Activated T-cell treated with anti-CD3 and anti-CD28 coated beads, Interleukin-2, amount 50 U/mL, for 72 hours (primary cell): ENCODE measurements around the gene CHRNG. TPM values are rescaled to one million over a fixed set of nuclear protein-coding genes. Genes with fewer than 3 reads are reported as not detected.
A peak's percentile ranks its signal among the peaks of the same experiment; 100 is the strongest.

Experiments used
- ATAC-seq, 2 donors: fragments of 150-1000 bp; cut with Tn5 transposase; replicated peaks in 1 of 2; 2 replicates each; pipeline ENCODE4 v1.10.0; 2021; ENCODE audit warnings: moderate library complexity in 2 of 2, mild to moderate bottlenecking in 1 of 2
- DNase-seq, 2 donors: peaks; one replicate each; pipeline ENCODE4 v3.0.0; 2021 to 2022; ENCODE audit warnings: mixed read lengths in 1 of 2
- H3K27ac Mint-ChIP-seq: one replicate; pipeline ENCODE4 v1.8.0; 2022; ENCODE audit warnings: mild to moderate bottlenecking, moderate library complexity, mixed read lengths
- H3K27me3 Mint-ChIP-seq: one replicate; pipeline ENCODE4 v1.8.0; 2022; ENCODE audit warnings: low read depth, mixed read lengths
- H3K36me3 Mint-ChIP-seq, 2 donors: one replicate each; pipeline ENCODE4 v1.8.0; 2022; ENCODE audit warnings: mixed read lengths in 2 of 2, mild to moderate bottlenecking in 1 of 2; ENCODE audit not compliant: insufficient read depth in 2 of 2
- H3K4me1 Mint-ChIP-seq: one replicate; pipeline ENCODE4 v1.8.0; 2022; ENCODE audit warnings: low read depth, mixed read lengths
- H3K4me3 Mint-ChIP-seq, 2 donors: one replicate each; pipeline ENCODE4 v1.8.0; 2022; ENCODE audit warnings: mild to moderate bottlenecking in 2 of 2, mixed read lengths in 2 of 2, moderate library complexity in 2 of 2
- H3K9me3 Mint-ChIP-seq, 2 donors: one replicate each; pipeline ENCODE4 v1.8.0; 2022; ENCODE audit warnings: mixed read lengths in 2 of 2
- total RNA-seq, 2 donors: library from RNA; stranded (reverse); gene quantifications; one replicate each; pipeline ENCODE4 v1.2.3, GENCODE V29; 2022

Gene CHRNG
- total RNA-seq, 2 donors from 2014 or later, result not detected

GRCh38 chr2:232516551-232516950, 22.9 kb upstream of the CHRNG start:
- no peak overlapping the region for H3K4me3 Mint-ChIP-seq
- no peaks in the 10 kb centered on the region for H3K9me3 Mint-ChIP-seq
- no peak overlapping the region for H3K27ac Mint-ChIP-seq
- peaks cover 15% of the 10 kb centered on the region for H3K27me3 Mint-ChIP-seq
- DNase-seq (no peak), ATAC-seq (no peak)
- no peaks in the 10 kb centered on the region for H3K36me3 Mint-ChIP-seq
- H3K4me1 Mint-ChIP-seq, result no peaks in the 10 kb centered on the region

- Mint-ChIP-seq H3K4me3 (no peak overlapping the region), H3K4me1 (peaks cover 9% of the 10 kb centered on the region), H3K27me3 (peaks cover 23% of the 10 kb centered on the region), H3K9me3 (no peaks in the 10 kb centered on the region), H3K36me3 (no peaks in the 10 kb centered on the region), H3K27ac (no peak overlapping the region)
- DNase-seq (no peak), ATAC-seq (no peak)
Measured at GRCh38 chr2:232518844-232519243, 20.6 kb upstream of the CHRNG start.

- H3K36me3 Mint-ChIP-seq, result no peaks in the 10 kb centered on the region
- H3K4me3 Mint-ChIP-seq, result no peak within 1 kb of the TSS
- no peak within 1 kb of the TSS for H3K27ac Mint-ChIP-seq
- ATAC-seq (no peak), DNase-seq (no peak)
- H3K27me3 Mint-ChIP-seq, result peaks cover 29% of the 10 kb centered on the region
- H3K4me1 Mint-ChIP-seq, result peaks cover 9% of the 10 kb centered on the region
- no peaks in the 10 kb centered on the region for H3K9me3 Mint-ChIP-seq
Measured at GRCh38 chr2:232519581-232520438, 19.7 kb upstream of the CHRNG start, which contains the start of gene PRSS56. Gene PRSS56, plus strand, starts transcription at chr2:232520388. Its CDS starts 211 bp downstream, at chr2:232520599.

GRCh38 chr2:232520489-232520888, 19.0 kb upstream of the CHRNG start:
- no peaks in the 10 kb centered on the region for H3K9me3 Mint-ChIP-seq
- DNase-seq, result no peak
- H3K4me3 Mint-ChIP-seq, result no peak overlapping the region
- H3K36me3 Mint-ChIP-seq, result no peaks in the 10 kb centered on the region
- H3K27me3 Mint-ChIP-seq, result peaks cover 29% of the 10 kb centered on the region
- no peak for ATAC-seq
- peaks cover 9% of the 10 kb centered on the region for H3K4me1 Mint-ChIP-seq
- no peak overlapping the region for H3K27ac Mint-ChIP-seq

GRCh38 chr2:232521098-232521497, 18.4 kb upstream of the CHRNG start:
- Mint-ChIP-seq H3K27ac (no peak overlapping the region), H3K9me3 (no peaks in the 10 kb centered on the region), H3K4me1 (peaks cover 9% of the 10 kb centered on the region), H3K36me3 (no peaks in the 10 kb centered on the region), H3K4me3 (peak overlapping the region in 1 of 2 donors; percentile 76), H3K27me3 (peaks cover 29% of the 10 kb centered on the region)
- ATAC-seq, result no peak
- no peak for DNase-seq

- H3K27me3 Mint-ChIP-seq, result peaks cover 29% of the 10 kb centered on the region
- H3K36me3 Mint-ChIP-seq, result no peaks in the 10 kb centered on the region
- no peaks in the 10 kb centered on the region for H3K9me3 Mint-ChIP-seq
- H3K4me1 Mint-ChIP-seq, result peaks cover 9% of the 10 kb centered on the region
- peak overlapping the region; percentile 57 to 60 for H3K4me3 Mint-ChIP-seq
- H3K27ac Mint-ChIP-seq, result no peak overlapping the region
- DNase-seq (peak; percentile 78 to 83), ATAC-seq (peak; percentile 70 to 78)
Measured at GRCh38 chr2:232521959-232522622, 17.4 kb upstream of the CHRNG start.

GRCh38 chr2:232522623-232523401, 16.7 kb upstream of the CHRNG start:
- Mint-ChIP-seq H3K4me3 (peak overlapping the region; percentile 57 to 71), H3K27ac (no peak overlapping the region), H3K9me3 (no peaks in the 10 kb centered on the region), H3K4me1 (peaks cover 9% of the 10 kb centered on the region), H3K27me3 (peaks cover 30% of the 10 kb centered on the region), H3K36me3 (no peaks in the 10 kb centered on the region)
- no peak for ATAC-seq
- DNase-seq, result no peak

GRCh38 chr2:232523402-232523681, 16.1 kb upstream of the CHRNG start:
- Mint-ChIP-seq H3K36me3 (no peaks in the 10 kb centered on the region), H3K4me1 (peaks cover 9% of the 10 kb centered on the region), H3K27me3 (peaks cover 35% of the 10 kb centered on the region), H3K27ac (no peak overlapping the region), H3K4me3 (peak overlapping the region; percentile 57 to 71), H3K9me3 (no peaks in the 10 kb centered on the region)
- DNase-seq (no peak), ATAC-seq (no peak)

- Mint-ChIP-seq H3K27me3 (peaks cover 41% of the 10 kb centered on the region), H3K36me3 (no peaks in the 10 kb centered on the region), H3K4me1 (peaks cover 14% of the 10 kb centered on the region), H3K9me3 (no peaks in the 10 kb centered on the region), H3K27ac (no peak overlapping the region), H3K4me3 (peak overlapping the region; percentile 19 to 54)
- ATAC-seq (peak; percentile 55 to 64), DNase-seq (peak; percentile 51 to 53)
Measured at GRCh38 chr2:232523682-232524597, 15.6 kb upstream of the CHRNG start.

- peaks cover 40% of the 10 kb centered on the region for H3K27me3 Mint-ChIP-seq
- DNase-seq (no peak), ATAC-seq (no peak)
- H3K9me3 Mint-ChIP-seq, result no peaks in the 10 kb centered on the region
- H3K36me3 Mint-ChIP-seq, result no peaks in the 10 kb centered on the region
- H3K4me3 Mint-ChIP-seq, result peak overlapping the region; percentile 19 to 54
- no peak overlapping the region for H3K27ac Mint-ChIP-seq
- peaks cover 16% of the 10 kb centered on the region for H3K4me1 Mint-ChIP-seq
Measured at GRCh38 chr2:232524771-232525170, 14.7 kb upstream of the CHRNG start.

GRCh38 chr2:232525199-232525598, 14.3 kb upstream of the CHRNG start:
- no peak for DNase-seq
- H3K27me3 Mint-ChIP-seq, result peaks cover 39% of the 10 kb centered on the region
- H3K9me3 Mint-ChIP-seq, result no peaks in the 10 kb centered on the region
- H3K4me3 Mint-ChIP-seq, result no peak overlapping the region
- peaks cover 16% of the 10 kb centered on the region for H3K4me1 Mint-ChIP-seq
- ATAC-seq, result no peak
- H3K36me3 Mint-ChIP-seq, result no peaks in the 10 kb centered on the region
- no peak overlapping the region for H3K27ac Mint-ChIP-seq

GRCh38 chr2:232525791-232526371, 13.6 kb upstream of the CHRNG start, which contains the start of gene CHRND:
Gene CHRND, plus strand, starts transcription at chr2:232526160. Its CDS starts 56 bp downstream, at chr2:232526216.
- no peak for DNase-seq
- peaks cover 16% of the 10 kb centered on the region for H3K4me1 Mint-ChIP-seq
- H3K27me3 Mint-ChIP-seq, result peaks cover 34% of the 10 kb centered on the region
- no peak within 1 kb of the TSS for H3K27ac Mint-ChIP-seq
- no peak within 1 kb of the TSS for H3K4me3 Mint-ChIP-seq
- H3K9me3 Mint-ChIP-seq, result no peaks in the 10 kb centered on the region
- H3K36me3 Mint-ChIP-seq, result no peaks in the 10 kb centered on the region
- ATAC-seq, result no peak
